NCI-H1105 (cell line): ENCODE data around the gene TRAPPC8.

Experiments used
- DNase-seq: peaks from one replicate; lab custom pipeline; 2025; lab: John Stamatoyannopoulos, UW

TRAPPC8 gene

GRCh38 chr18:31791817-31792579 lies 150.9 kb downstream of the TRAPPC8 start:
- no peak for DNase-seq

- no peak for DNase-seq
Measured at GRCh38 chr18:31789409-31789808, 153.5 kb downstream of the TRAPPC8 start.

- no peak for DNase-seq
Measured at GRCh38 chr18:31783059-31783458, 159.9 kb downstream of the TRAPPC8 start.
